Stimulated activated CD8-positive, alpha-beta memory T cell treated with anti-CD3 and anti-CD28 coated beads, Interleukin-7, amount 100 ng/mL, for 48 hours (primary cell): ENCODE data around the gene DHRS7B.
"Not testable (repeated sequence)": the region's sequence is repeated elsewhere in the genome, so short reads cannot be mapped to it uniquely, and the experiment has no call there.

Experiments used
- DNase-seq, 2 donors: peaks; one replicate each; pipeline ENCODE4 v3.0.0-alpha.2; 2020; ENCODE audit warnings: low read depth in 1 of 2; ENCODE audit errors: extremely low read depth in 1 of 2

The DHRS7B gene

GRCh38 chr17:21107067-21107650, 19.6 kb upstream of the DHRS7B start:
- DNase-seq, result not testable (repeated sequence)

DNA sequence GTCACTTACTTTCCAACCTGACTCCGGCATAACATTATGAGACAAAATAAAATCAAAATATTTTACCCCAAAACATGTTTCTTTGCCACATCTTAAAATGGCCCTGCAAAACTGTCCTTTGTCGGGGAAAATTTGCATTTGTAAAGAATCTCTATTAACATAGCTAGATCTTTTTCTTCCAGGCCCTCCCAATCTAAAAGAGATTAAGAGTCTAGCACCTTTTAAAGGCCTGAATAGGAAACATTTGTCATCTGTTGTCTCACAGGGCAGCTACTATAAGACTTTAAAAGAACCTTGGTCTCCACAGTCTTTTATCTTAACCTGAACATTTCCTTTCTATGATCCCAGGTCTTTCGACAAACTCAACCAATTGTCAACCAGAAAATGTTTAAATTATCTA, 18.1 kb upstream of the DHRS7B start:
- no peak for DNase-seq

GRCh38 chr17:21113049-21113690, 13.6 kb upstream of the DHRS7B start:
- no peak for DNase-seq

- DNase-seq, result no peak
These were observed 13.0 kb upstream of the DHRS7B start for GRCh38 chr17:21113716-21114115.

DNA sequence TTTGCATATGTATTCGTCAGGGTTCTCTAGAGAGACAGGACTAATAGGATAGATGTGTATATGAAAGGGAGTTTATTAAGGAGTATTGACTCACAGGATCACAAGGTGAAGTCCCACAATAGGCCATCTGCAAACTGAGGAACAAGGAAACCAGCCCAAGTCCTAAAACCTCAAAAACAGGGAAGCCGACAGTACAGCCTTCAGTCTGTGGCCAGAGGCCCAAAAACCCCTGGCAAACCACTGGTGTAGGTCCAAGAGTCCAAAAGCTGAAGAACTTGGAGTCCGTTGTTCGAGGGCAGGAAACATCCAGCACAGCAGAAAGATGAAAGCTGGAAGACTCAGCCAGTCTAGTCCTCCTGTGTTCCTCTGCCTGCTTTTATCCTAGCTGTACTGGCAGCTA, 12.0 kb upstream of the DHRS7B start:
- not testable (repeated sequence) for DNase-seq

- peak in 1 of 2 donors; percentile 42 for DNase-seq
These were observed 7.4 kb upstream of the DHRS7B start for GRCh38 chr17:21119247-21119918.

GRCh38 chr17:21119919-21120249, 6.9 kb upstream of the DHRS7B start:
- no peak for DNase-seq

GRCh38 chr17:21124086-21124485, 2.7 kb upstream of the DHRS7B start:
- DNase-seq, result no peak

GRCh38 chr17:21124517-21124916, 2.2 kb upstream of the DHRS7B start:
- not testable (repeated sequence) for DNase-seq

GRCh38 chr17:21125862-21126261, 902 bp upstream of the DHRS7B start:
- DNase-seq, result peak; percentile 5 to 14

DNA sequence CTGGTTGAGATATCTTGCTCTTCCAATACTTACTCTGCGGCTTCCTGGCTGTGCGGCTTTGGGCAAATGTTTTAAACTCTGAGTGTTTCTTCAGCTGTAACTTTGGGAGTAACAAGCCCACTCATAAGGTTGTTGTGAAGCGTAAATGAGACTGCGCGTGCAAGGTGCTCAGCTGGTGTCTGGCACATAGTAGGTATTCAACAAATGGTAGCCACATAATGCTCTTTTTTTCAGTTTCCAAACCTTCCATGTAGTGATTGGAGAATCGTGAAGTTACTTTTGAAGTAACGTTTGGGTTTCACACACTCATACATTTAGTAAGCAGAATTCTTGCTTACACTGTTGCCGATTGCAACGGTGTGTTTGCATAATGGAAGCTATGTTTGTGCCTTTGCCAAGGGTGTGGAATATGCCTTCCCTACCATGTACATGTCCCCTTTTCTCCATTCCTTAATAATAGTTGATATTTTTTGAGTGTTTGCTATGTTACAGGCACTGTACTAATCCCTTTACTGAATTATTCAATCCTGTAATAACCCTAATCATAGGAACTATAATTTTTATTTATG, 829 bp downstream of the DHRS7B start:
- no peak for DNase-seq

DNA sequence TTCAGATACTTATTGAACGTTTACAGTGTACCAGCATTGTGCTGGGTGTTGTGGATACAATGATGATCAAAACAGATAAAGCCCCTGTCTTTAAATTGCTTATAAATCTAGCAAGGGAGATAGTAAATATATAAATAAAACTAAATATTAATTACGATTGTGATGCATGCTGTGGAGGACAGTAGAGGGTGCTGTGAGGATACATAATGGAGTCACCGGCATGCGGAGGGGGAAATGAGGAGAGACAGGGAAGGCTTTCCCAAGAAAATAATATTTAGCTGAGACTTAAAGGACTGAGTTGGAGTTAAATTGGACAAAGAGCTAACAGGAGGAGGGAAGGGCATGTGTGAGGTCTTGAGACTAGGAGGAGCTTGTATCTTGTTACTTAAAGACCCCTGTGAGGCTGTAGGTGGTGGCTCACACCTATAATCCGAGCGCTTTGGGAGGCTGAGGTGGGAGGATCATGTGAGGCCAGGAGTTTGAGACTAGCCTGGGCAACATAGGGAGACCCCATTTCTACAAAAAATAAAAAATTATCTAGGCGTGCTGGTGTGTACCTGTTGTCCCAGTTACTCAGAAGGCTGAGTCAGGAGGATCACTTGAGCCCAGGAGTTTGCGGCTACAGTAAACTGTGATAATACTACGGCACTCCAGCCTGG, 2.4 kb downstream of the DHRS7B start:
- no peak for DNase-seq

DNA sequence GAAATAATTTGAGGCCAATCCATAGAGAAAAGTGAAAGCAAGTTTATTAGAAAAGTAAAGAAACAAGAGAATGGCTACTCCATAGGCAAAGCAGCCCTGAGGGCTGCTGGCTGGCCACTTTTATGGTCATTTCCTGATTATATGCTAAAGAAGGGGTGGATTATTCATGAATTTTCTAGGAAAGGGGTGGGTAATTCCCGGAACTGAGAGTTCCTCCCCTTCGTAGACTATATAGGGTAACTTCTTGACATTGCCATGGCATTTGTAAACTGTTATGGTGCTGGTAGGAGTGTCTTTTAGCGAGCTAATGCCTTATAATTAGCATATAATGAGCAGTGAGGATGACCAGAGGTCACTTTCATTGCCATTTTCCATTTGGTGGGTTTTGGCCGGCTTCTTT, 4.4 kb downstream of the DHRS7B start:
- no peak for DNase-seq

- no peak for DNase-seq
These were observed 5.7 kb downstream of the DHRS7B start for GRCh38 chr17:21132428-21132827.

GRCh38 chr17:21134559-21134958, 7.8 kb downstream of the DHRS7B start:
- DNase-seq, result no peak

DNA sequence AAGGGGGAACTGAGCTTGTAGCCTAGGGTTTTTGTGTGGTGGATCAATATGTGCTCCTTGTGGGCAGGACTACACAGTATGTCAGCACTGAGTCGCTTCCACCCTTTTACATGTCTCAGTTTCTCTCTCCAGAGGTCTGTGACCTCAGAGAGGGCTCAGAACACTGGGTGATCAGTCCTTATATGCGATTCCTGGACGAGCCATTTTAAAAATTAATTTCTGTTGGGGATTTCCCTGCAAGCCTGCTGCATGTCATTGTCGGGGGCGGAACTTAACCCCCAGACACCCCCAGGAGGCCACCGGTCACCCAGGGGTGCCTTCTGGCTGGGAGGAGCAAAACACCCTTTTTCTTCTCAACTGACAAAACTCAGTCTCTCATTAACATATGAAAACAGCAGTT, 14.1 kb downstream of the DHRS7B start:
- no peak for DNase-seq

- DNase-seq, result no peak
These were observed 14.6 kb downstream of the DHRS7B start for GRCh38 chr17:21141331-21141730.

DNA sequence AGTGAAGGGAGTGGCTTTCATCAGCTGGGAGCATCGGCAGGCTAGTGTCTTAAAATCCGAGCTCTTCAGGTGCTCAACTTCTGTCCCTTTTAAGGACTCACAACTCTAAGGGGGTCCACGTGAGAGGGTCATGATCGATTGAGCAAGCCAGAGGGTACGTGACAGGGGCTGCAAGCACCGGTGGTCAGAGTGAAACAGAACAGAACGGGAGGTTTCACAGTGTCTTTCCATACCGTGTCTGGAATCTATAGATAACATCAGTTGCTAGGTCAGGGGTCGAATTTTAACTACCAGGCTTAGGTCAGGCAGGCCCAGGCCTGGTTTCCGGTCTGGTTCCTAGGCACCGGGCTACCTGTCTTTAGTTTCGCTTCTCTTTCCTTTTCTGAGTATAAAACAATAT, 15.3 kb downstream of the DHRS7B start:
- not testable (repeated sequence) for DNase-seq

DNA sequence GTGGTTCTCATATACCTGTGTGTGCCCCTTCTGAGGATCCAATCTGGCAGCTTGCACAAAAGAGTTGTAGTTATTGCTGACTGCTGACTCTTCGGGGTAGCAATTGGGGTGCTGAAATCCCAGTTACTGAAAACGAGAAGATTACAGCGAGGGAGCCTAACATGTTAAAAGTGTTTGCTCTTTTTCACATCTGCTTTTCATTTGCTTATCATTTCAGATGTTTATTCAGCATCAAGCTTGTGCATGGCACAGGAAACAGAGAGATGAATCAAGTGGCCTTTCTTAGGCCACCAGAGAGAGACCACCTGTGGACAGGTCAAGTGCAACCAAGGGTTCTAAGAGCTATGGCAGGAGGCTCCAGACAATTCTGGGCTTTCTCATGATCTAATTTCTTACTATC, 16.9 kb downstream of the DHRS7B start:
- DNase-seq, result no peak

- not testable (repeated sequence) for DNase-seq
These were observed 17.5 kb downstream of the DHRS7B start for GRCh38 chr17:21144299-21144698.

DNA sequence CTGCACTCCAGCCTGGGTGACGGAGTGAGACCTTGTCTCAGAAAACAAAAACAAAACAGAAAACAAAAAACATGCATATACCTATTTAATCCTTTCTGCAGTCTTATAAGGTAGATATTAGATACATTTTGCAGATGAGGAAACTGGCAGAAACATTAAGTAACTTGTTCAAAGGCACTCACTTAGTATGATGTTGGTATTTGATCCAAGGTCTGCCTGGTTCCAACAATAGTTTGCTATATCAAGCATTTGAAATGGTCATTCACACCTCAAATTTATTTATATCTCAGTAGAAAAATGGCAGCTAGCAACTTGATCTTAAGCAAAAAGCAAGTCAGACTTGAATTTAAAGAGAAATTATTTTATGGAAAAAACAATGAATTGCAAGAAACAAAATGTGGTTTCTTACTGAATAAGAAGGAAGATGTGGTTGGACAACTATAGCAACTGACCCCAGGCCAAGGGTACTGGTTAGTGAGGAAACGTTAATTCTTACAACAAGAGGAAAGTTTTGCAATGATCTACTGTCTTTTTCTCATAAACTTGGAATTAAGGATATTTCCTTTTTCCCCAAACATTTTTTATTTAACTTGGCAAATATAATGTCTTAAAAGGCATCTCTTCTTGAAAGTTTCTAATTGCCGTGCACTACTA, 19.7 kb downstream of the DHRS7B start:
- no peak for DNase-seq
